HG02870 (cell line): ENCODE results near the gene JADE3.
A peak's percentile ranks its signal among the peaks of the same experiment; 100 is the strongest.

ENCODE experiments used
- ATAC-seq: cut with Tn5 transposase; IDR thresholded peaks from one replicate; pipeline ENCODE4 v1.9.1; 2021; ENCODE audit warnings: mild to moderate bottlenecking, moderate library complexity; ENCODE audit not compliant: unreplicated experiment

The JADE3 gene

DNA sequence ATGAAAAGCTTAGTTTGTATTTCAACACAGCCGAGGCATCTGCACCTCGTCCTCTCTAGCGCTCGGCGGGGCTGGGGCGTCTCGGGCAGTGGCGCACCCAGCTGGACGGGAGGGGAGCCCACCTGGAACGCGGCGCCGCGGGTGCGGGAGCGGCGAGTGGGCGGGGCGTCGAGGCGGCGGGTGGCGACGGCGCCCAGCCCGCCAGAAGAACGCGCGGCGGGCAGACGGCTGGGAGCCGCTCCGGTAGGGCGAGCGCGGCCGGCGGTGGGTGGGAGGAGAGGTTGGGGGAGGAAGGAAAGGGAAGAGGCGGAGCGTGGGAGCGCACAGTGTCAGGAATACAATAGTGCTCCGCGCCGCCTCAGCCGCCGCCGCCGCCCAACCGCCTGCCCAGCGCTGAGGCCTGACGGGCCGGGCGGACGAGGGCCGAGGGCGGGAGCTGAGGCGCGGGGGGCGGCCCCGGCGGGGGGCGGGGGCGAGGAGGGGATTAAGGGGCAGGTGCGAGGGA lies at the start of gene JADE3:
Gene JADE3, plus strand, starts transcription at position 324 of the 505 bp plus-strand sequence. CDS start 72,474 bp downstream, outside the sequence.
- peak; percentile 43 for ATAC-seq

DNA sequence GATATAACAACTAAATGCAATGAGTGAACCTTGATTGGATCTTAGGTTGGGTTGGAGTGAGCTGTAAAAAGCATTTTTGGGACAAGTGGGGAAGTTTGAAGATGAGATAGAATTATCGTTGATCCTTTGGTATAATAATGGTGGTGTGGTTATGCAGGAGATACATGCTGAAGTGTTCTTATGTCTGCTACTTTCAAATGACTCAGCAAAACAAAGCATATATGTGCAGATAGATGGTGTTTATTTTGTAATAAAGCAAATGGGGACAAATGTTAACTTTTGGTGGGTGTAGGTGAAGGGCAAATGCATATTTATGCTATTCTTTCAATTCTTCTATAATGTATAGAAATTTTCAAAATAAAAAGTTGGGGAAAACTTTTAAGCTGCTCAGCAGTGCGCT lies 49.1 kb upstream of the JADE3 start:
- ATAC-seq = no peak

DNA sequence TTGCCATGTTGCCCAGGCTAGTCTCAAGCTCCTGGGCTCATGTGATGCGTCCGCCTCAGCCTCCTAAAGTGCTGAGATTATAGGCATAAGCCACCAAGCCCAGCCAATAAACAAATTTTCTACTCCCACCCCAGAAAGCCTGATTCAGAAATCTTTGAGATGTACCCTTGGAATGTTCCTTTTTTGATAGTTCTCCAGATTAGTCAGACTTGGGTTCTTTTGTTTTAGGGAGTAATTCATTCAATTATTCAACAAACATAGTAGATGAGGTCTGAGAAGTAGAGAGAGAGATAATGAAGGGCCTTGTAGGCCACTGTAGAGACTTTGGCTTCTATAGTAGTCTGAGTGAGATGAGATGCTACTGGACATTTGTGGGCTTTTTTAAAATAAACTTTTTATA lies 47.6 kb upstream of the JADE3 start:
- ATAC-seq = no peak

DNA sequence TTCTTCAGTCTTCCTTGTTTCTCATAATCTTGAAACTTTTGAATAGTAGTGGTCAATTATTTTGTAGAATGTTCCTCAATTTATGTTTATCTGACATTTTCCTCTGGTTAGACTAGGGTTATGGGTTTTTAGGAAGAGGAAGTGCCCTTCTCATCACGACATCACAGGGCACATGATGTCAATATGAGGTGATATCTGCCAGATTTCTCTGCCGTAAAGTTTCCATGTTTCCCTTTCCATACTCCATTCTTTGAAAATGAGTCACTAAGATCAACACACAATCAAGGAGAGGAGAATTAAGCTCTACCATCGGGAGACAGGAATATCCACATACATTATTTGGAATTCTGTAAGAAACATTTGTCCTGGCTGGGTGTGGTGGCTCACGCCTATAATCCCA lies 46.9 kb upstream of the JADE3 start:
- ATAC-seq = no peak

DNA sequence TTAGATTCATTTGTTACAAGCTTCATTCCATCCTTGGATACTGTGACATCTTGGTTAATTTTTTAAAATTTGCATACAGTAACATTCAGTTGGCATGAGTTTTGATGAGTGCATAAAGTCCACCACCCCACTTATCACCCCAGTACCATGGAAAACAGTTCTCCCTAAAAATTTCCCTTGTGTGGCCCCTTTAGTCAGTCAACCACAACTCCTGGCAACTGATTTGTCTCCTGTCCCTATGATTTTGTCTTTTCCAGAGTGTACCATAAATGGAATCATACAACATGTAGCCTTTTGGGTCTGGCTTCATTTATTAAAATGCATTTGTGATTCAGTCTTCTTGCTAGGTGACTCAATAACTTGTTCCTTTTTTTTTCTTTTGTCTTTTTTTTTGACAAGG lies 45.5 kb upstream of the JADE3 start:
- ATAC-seq = no peak

DNA sequence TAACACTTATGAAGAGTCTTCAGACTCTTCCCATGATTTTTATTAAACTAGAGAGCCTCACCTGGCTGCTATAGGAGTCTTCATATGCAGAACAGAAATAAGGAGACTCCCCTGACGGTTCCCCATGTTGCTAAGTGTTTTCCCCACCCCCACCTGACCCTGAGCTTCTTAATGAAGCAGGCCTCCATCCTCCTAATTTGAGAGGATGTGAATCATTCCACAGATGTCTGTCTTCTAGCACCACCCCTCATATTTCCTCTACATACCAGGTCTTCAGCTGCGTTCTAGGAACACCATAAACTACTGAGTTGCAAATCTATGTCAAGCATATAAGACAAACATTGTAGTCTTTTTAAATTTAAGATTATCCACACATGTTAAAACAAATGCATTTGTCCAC lies 38.5 kb upstream of the JADE3 start:
- ATAC-seq = no peak

DNA sequence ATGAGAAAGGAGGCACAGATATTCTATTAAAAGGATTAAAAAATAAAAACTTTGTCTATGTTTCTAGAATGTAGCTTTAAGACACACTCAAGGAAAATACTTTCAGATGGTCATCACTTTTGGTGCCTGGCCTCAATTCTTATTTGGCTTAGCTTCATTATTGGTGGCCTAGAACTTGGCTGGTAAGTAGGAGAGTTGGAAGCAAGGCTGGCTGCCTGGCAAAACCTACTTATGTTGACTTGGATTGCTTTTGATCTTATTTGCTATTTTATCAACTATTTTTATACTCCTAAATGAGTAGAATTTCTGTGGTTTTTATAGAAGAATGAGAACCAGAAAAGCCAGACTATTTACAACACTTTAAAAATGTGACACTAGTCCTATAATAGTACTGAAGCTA lies 35.3 kb upstream of the JADE3 start:
- no peak for ATAC-seq

DNA sequence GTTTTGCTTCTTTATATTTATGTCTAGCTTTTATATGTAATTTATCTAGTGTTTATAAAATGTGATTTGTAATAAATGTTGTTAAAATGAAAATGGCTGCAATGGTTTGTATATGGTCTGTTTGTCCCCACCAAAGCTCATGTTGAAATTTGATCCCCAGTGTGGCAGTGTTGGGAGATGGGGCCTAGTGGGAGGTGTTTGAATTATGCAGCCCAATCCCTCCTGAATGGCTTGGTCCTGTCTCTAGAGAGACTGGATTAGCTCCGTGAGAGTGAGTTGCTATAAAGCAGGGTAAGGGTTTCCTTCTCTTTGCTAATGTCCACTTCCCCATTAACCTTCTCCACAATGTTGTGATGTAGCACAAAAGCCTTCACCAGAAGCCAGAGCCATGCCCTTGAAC lies 30.0 kb upstream of the JADE3 start:
- ATAC-seq = no peak

DNA sequence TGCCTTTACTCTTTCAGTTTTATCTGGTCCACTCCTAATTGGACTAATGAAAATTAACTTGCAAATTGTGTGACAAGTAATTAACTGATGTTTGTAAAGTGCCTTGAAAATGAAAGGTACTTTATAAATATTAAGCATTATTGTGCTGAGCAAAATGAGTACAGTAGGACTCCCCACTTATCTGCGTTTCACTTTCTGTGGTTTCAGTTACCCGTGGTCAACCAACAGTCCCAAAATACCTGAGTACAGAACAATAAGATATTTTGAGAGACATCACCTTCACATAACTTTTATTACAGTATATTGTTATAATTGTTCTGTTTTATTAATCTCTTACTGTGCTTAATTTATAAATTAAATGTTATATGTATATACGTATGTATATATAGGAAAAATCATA lies 27.4 kb upstream of the JADE3 start:
- no peak for ATAC-seq

DNA sequence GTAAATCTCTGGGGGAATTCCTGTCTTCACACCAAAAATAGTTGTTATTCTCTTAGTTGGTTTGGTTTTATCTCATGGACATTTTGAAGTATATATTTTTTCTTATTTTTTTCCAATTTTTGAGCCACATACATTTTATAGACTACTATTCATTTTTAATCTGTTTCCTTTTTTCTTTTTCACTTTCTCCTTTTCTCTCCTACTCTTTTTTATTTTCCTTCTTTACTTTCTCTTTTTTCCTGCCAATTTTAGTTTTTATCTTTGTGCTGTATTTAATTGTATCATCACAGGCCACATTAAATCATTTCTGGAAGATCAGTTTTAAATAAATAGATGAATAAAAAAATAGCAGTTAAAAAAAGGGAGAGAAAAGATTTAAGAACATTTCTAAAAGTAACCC lies 14.0 kb upstream of the JADE3 start:
- ATAC-seq = no peak

DNA sequence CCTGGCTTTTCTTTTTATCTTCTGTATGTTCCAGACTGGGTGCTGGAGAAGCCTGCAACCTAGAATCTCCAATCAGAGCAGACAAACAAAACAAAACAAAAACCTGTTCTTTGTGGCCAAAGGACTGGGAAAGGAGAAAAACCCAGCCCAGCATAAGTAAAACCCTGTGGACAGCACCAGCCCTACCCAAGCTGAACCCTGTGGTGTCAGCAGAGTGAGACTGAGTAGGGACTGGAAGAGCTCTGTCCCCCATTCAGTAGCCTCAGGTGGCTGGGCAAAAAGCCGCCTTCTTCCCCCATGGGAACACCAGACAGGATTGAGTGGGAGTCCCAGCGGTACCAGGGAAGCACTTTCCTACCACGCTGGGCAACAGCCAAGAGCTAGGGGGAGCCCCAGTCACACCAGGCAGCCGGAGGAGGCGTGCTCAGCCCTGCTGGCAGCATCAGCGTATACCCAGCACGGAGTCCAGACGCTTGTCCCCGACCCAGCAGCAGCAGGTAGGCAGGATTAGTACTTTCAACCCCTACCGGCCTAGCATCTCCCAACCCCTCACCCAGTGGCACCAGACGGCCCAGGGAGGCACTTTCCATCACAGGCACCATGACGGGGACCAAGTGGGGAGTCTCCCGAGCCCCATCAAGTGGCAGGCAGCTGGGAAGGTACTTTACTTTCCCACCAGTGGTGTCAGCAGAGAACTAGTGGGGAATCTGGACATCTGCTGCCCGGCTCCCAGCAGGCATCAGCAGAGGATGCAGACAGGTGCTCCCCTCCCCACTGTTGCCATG lies 8.6 kb upstream of the JADE3 start:
- peak; percentile 79 for ATAC-seq

DNA sequence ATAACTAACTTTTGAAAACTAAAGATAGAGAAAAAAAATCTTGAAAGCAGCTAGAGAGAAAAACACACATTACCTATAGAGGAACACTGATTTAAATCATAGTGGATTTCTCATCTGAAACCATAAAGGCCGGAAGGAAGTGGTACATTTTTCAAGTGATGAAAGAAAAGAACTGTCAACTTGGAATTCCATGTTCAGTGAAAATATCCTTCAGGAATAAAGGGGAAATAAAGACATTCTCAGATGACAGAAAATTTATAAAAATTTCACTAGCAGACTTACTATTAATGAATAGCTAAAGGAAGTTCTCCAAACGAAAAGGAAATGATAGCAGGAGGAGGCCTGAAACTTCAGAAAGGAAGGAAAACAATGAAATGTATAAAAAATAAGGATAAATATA lies 7.6 kb upstream of the JADE3 start:
- no peak for ATAC-seq

DNA sequence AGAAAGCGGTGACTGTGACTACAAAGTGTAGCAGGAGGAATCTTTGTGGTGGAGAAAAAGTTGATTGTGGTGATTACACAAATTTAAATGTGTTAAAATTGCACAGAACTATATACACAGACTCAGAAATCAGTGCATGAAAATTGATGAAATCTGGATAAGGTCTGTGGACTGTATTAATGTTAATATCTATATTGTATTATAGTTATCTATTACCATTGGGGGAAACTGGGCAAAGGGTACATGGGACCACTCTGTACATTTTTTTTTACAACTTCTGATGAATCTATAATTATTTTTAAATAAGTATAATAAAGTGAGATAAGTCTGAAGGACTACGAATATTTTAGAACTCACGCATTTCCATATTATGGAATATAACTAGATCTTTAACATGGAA lies 1.8 kb upstream of the JADE3 start:
- no peak for ATAC-seq

DNA sequence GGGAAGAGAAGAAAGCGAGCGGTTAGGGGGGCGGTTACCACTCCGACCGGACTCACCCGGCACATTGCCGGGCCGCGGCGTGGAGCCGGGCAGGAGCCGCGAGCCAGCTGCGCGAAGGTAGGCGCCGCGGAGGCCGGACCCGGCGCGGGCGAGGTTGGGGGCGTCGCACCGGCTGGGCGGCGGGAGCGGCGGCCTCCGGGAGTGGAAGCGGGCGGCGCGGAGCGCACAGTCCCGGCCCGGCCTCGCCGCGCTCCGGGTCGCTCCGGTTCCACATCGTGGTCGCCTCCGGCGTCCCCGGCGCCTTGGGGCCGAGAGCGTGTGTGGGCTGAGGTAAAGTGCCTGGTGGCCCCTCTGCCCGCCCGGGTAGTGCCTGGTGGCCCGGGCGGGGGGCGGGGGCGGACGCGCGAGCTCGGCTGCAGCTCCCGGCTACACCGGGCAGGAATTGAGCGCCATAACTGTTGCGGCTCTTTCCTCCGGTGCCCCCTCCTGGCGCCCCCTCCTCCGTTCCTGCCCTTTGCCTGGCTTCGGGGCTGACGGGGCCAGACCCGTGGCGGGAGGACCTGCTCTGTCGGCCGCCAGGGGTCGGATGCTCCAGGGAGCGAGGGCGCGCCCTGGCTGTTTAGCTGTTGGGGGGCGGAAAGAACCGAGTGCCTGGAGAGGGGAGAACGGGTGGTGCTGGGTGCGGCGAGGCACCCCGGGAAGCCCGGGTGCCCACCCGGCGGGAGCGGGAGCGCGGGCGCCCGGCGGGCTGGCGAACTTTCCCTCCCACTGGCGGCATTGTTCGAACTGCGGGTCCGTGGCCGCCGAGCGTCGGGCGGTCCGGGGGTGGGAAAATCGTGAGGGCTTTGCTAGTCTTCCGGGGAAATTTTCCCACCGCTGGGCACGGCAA lies 626 bp downstream of the JADE3 start:
- peak; percentile 36 for ATAC-seq

DNA sequence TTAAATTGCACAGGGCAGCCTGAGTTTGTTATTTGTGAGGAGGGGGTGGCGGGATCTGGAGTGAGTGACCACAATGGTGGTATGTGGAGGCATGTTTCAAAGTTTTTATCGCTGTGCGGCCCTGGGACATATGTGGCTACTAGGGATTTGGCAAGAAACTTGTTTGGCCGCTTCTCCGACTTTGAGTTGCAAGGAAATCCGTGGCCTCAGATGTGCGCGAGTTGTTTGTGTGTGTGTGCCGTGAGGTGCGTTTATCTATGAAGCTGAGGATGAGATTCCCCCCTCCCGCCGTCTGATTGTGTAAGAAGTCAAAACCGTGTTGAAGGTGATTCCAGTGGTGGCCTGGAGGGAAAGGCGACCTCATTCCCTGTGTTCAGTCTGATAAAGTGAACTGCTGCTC lies 1.4 kb downstream of the JADE3 start:
- ATAC-seq = no peak

DNA sequence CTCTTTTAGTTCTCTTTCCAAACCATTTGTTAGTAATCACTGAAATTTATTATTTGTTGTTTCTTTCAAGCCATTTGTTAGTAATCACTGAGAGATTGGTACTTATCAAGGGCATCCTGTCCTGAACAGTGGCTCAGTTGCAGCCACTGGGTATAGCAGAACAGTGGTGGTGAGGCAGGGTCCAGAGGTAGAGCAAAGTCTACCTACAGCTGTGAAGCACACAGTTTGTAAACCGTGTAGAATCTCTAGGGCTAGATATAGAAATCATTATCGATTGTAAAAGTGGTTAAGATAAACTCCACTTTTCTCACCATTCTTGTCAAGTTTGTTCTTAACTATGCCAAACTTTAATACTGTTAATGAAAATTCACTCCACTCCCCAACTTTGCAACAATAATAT lies 4.1 kb downstream of the JADE3 start:
- no peak for ATAC-seq

DNA sequence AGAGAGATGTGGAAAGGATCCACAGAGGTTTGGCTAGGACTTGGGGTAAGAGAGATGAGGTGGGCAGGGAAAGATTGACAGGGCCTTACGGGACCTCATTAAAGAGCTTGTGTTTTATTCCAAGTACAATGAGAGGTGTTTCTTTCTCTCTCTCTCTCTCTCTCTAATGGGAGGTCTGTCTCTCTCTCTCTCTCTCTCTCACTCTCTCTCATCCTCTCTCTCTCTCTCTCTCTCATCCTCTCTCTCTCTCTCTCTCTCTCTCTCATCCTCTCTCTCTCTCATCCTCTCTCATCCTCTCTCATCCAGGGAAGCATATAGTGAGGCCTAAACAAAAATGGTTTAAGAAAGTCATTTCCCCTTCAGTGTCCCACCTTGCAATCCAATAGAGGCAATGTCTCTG lies 5.4 kb downstream of the JADE3 start:
- no peak for ATAC-seq

DNA sequence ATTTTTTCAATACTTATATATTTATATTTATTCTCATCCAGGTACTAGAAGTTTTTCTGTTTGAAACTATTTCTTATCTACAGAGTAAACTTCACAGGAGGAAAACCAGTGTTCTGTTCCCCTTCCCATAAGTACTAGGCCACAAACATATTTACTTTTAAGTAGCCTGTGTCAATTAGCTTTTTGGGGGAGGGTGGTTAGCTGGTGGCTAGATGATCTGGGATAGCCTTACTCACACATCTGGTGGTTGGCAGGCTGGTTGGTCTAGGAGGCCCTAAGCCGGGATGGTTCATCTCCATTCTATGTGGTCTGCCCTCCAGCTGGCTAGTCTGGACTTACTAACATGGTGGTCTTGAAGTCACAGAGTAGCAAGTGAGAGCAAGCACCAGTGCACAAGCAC lies 6.2 kb downstream of the JADE3 start:
- no peak for ATAC-seq

DNA sequence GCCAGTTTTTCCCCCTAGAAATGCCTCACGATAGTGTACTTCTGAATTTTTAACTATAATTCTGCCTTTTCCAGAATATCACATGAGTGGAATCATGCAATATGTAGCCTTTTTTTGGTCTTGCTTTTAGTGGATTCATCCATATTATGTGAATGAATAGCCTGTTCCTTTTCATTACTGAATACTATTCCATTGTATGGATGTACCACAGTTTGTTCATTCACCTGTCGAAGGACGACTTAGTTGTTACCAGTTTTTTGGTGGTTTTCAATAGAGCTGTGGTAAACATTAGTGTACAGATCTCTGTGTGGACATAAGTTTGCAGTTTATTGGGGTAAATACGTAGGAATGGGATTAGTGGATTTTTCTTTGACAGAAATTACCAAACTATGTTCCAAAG lies 8.0 kb downstream of the JADE3 start:
- ATAC-seq = no peak

DNA sequence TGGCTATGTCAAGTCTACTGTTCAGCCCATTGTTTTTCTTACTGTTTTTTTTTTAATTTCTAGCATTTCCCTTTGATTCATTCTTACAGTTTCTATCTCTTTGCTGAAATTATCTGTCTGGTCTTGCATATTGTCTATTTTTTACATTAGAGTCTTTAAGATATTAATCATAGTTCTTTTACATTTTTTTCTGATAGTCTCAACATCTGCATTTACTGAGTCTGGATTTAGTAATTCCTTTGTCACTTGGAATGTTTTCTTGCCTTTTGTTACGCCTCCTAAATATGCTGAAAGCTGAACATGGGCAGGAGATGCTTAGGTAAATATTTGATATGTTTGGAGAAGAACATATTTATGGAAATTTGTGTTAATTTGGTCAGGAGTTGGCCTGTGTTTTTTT lies 10.4 kb downstream of the JADE3 start:
- no peak for ATAC-seq

DNA sequence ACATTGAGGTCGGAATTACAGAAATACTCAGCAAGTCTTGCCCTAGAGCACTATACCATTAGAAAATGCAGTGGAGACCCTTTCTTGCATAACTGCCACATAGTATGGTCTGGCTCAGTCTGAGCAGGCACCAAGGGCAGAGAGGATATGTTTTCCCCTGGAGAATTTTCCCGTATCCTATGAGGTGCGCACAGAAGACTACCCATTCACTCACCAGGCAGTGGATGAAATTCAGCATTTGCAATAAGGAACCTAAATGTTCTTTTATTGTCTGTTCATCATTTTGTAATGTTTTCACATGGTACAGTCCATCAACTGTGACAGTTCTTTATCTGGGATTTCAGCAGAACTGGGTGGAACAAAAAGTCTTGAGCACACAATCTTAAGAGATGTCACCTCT lies 15.5 kb downstream of the JADE3 start:
- no peak for ATAC-seq
